ENCODE measurements around the gene C16orf46. TPM values are rescaled to one million over a fixed set of nuclear protein-coding genes. Genes with fewer than 3 reads are reported as not detected.

C16orf46 gene
- polyA plus RNA-seq, 5 donors = 1.6 to 2.5 (median 1.9) TPM

GRCh38 chr16:81018496-81018895, 58.5 kb downstream of the C16orf46 start:
- DNase-seq = no peak

- DNase-seq = no peak
Observed at GRCh38 chr16:81014672-81015071, 62.4 kb downstream of the C16orf46 start.

GRCh38 chr16:81012974-81013373, 64.1 kb downstream of the C16orf46 start:
- no peak for DNase-seq

Other genes starting within 250 kb of the C16orf46 start
- 10 to 100 TPM; 37.4 to 60.7 (median 47.1) TPM for gene CMC2, start 70.4 kb downstream of the C16orf46 start, polyA plus RNA-seq (ENCODE audit: insufficient read depth in 1 of 5, insufficient read length in 5 of 5, low replicate concordance in 1 of 5)
- gene CENPN, start 70.0 kb downstream of the C16orf46 start, polyA plus RNA-seq (ENCODE audit: insufficient read depth in 1 of 5, insufficient read length in 5 of 5, low replicate concordance in 1 of 5) = 10 to 100 TPM; 14.1 to 35.8 (median 19.2) TPM
- 10 to 100 TPM; 29.8 to 51.0 (median 39.9) TPM for gene ATMIN, start 41.4 kb downstream of the C16orf46 start, polyA plus RNA-seq (ENCODE audit: insufficient read depth in 1 of 5, insufficient read length in 5 of 5, low replicate concordance in 1 of 5)
- gene GCSH, start 19.2 kb upstream of the C16orf46 start, polyA plus RNA-seq (ENCODE audit: insufficient read depth in 1 of 5, insufficient read length in 5 of 5, low replicate concordance in 1 of 5) = 10 to 100 TPM; 64.4 to 95.7 (median 72.7) TPM
- gene BCO1, start 161.5 kb upstream of the C16orf46 start, polyA plus RNA-seq (ENCODE audit: insufficient read depth in 1 of 5, insufficient read length in 5 of 5, low replicate concordance in 1 of 5) = under 1 TPM; 0.40 to 0.84 (median 0.58) TPM
- 1 to 10 TPM; 2.3 to 4.2 (median 3.4) TPM for gene GAN, start 237.7 kb upstream of the C16orf46 start, polyA plus RNA-seq (ENCODE audit: insufficient read depth in 1 of 5, insufficient read length in 5 of 5, low replicate concordance in 1 of 5)